CD4-positive, alpha-beta T cell (primary cell): ENCODE results near the gene MACROD2. TPM values are rescaled to one million over a fixed set of nuclear protein-coding genes. Genes with fewer than 3 reads are reported as not detected.

Experiments
- ATAC-seq: fragments of 200-7000 bp; cut with Tn5 transposase; one replicate; pipeline ENCODE4 v1.10.0; 2022; ENCODE audit warnings: mild to moderate bottlenecking; ENCODE audit not compliant: poor library complexity
- CTCF ChIA-PET: fragments of 350-600 bp; sonication (Branson Sonifier 250); formaldehyde crosslinking; loops from one replicate; lab custom pipeline; 2021; ENCODE audit warnings: antibody characterized with exemption, inconsistent platforms; lab: Charles Lee
- POLR2A ChIA-PET: fragments of 350-600 bp; sonication (Branson Sonifier 250); formaldehyde crosslinking; loops from one replicate; lab custom pipeline; 2021; ENCODE audit warnings: antibody characterized with exemption, inconsistent platforms; lab: Charles Lee
- DNase-seq, 14 experiments: peaks; one replicate each; pipeline ENCODE4 v3.0.0-alpha.2; 2013 to 2020; ENCODE audit warnings: mixed read lengths in 2 of 14
- H3K27ac ChIP-seq, 2 donors: one replicate each; pipeline versions ENCODE4 v1.5.1 to v1.7.0; 2013; ENCODE audit warnings: low read length in 2 of 2, low read depth in 1 of 2, mild to moderate bottlenecking in 1 of 2
- H3K27me3 ChIP-seq, 2 experiments: 1 replicate in 1 of 2; 2 replicates in 1 of 2; pipeline versions ENCODE4 v1.6.1 to v1.7.0; 2013; ENCODE audit warnings: low read length in 2 of 2, control low read depth in 1 of 2, mild to moderate bottlenecking in 1 of 2, moderate library complexity in 1 of 2; ENCODE audit not compliant: insufficient read depth in 2 of 2, control insufficient read depth in 1 of 2
- H3K36me3 ChIP-seq: one replicate; pipeline ENCODE4 v1.6.1; 2013; ENCODE audit warnings: low read length, control low read depth; ENCODE audit not compliant: insufficient read depth
- H3K4me1 ChIP-seq: one replicate; pipeline ENCODE4 v1.6.1; 2013; ENCODE audit warnings: low read length, control low read depth; ENCODE audit not compliant: insufficient read depth
- H3K4me3 ChIP-seq: one replicate; pipeline ENCODE4 v1.5.1; 2013; ENCODE audit warnings: mild to moderate bottlenecking, low read length, moderate library complexity
- H3K9me3 ChIP-seq, 2 experiments: 1 replicate in 1 of 2; 2 replicates in 1 of 2; pipeline versions ENCODE4 v1.6.1 to v1.7.0; 2013; ENCODE audit warnings: low read length in 2 of 2, mild to moderate bottlenecking in 2 of 2, control low read depth in 1 of 2, moderate library complexity in 1 of 2; ENCODE audit not compliant: control insufficient read depth in 1 of 2, insufficient read depth in 1 of 2
- H3K27ac Mint-ChIP-seq: one replicate; pipeline ENCODE4 v1.8.0; 2020; ENCODE audit warnings: mixed read lengths
- H3K27me3 Mint-ChIP-seq: one replicate; pipeline ENCODE4 v1.8.0; 2021; ENCODE audit warnings: mixed read lengths
- H3K36me3 Mint-ChIP-seq: one replicate; pipeline ENCODE4 v1.8.0; 2021; ENCODE audit warnings: low read depth, mixed read lengths
- H3K4me1 Mint-ChIP-seq: one replicate; pipeline ENCODE4 v1.8.0; 2021; ENCODE audit warnings: low read depth, mixed read lengths
- H3K4me3 Mint-ChIP-seq: one replicate; pipeline ENCODE4 v1.8.0; 2020; ENCODE audit warnings: mild to moderate bottlenecking, mixed read lengths
- H3K9me3 Mint-ChIP-seq: one replicate; pipeline ENCODE4 v1.8.0; 2020; ENCODE audit warnings: mixed read lengths
- intact Hi-C, 2 experiments: fragments of 100-400 bp; cut with DNase I in 1 of 2; cut with micrococcal nuclease in 1 of 2; formaldehyde crosslinking; loops; one replicate each; pipeline versions ENCODE4 v1.15.1 to v1.9.0; 2023 to 2025; cut with DNase I, micrococcal nuclease
- total RNA-seq, 174 experiments: library from RNA in 2 of 174; stranded (reverse) in 2 of 174; gene quantifications; one replicate each; pipeline ENCODE4 v1.2.3 and lab custom pipeline; 2021 to 2026
- TF ChIP-seq, protein P1 (sequence below): fragments of 200-600 bp; IDR thresholded peaks from one replicate; pipeline ENCODE4 v1.8.0; 2022; ENCODE audit warnings: antibody characterized with exemption, mild to moderate bottlenecking

The MACROD2 gene
- total RNA-seq, 2 experiments from 2014 or later = not detected

DNA sequence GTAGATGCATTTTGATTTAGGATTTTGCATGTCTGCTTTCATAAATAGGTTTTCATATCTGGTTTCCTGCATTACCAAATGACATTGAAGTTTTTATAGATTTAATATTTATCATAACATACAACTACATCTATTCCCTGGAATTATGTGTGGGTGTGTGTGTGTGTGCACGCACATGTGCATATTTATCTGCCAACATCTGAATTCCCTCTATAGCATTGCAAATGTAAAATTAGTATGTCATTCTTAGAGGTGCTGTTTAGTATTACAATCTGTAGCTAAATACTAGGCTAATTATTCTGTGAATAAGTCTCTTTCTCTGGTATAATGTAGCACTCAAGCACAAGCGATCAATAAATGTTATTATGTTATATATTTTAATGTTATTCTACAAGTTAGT, 820.0 kb downstream of the MACROD2 start:
- Histone ChIP-seq H3K27me3 (no peaks in the 10 kb centered on the region), H3K9me3 (peaks cover 0 to 3% of the 10 kb centered on the region in 2 experiments), H3K4me1 (no peaks in the 10 kb centered on the region), H3K27ac (no peak overlapping the region), H3K4me3 (no peak overlapping the region), H3K36me3 (no peaks in the 10 kb centered on the region)
- Mint-ChIP-seq H3K4me3 (no peak overlapping the region), H3K27me3 (no peaks in the 10 kb centered on the region), H3K4me1 (no peaks in the 10 kb centered on the region), H3K36me3 (no peaks in the 10 kb centered on the region), H3K9me3 (peaks cover 18% of the 10 kb centered on the region), H3K27ac (no peak overlapping the region)
- DNase-seq (no peak), ATAC-seq (no peak)
- intact Hi-C loops = no loop called here
- POLR2A ChIA-PET = no interaction called here
- TF ChIP-seq, protein P1, sequence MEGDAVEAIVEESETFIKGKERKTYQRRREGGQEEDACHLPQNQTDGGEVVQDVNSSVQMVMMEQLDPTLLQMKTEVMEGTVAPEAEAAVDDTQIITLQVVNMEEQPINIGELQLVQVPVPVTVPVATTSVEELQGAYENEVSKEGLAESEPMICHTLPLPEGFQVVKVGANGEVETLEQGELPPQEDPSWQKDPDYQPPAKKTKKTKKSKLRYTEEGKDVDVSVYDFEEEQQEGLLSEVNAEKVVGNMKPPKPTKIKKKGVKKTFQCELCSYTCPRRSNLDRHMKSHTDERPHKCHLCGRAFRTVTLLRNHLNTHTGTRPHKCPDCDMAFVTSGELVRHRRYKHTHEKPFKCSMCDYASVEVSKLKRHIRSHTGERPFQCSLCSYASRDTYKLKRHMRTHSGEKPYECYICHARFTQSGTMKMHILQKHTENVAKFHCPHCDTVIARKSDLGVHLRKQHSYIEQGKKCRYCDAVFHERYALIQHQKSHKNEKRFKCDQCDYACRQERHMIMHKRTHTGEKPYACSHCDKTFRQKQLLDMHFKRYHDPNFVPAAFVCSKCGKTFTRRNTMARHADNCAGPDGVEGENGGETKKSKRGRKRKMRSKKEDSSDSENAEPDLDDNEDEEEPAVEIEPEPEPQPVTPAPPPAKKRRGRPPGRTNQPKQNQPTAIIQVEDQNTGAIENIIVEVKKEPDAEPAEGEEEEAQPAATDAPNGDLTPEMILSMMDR = no peak
- CTCF ChIA-PET = no interaction called here

DNA sequence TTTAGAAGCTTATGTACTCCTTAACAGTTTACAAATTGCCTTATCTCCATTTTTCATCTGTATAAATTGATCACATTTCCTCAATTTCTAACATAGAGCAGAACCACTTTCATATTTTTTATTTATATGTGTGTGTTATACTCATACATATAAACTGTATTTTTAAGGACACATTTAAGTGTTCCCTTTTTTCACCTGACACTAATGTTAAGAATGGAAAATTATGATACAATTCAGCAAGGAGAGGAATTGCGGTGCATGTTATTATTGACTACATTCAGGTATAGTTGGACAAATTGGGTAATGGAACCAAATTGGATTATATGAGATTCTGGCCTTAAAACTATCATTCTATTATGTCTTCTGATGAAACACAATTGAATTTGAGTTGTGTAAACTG, 821.2 kb downstream of the MACROD2 start:
- no peak overlapping the region for H3K4me3 ChIP-seq
- no peak for DNase-seq
- no peaks in the 10 kb centered on the region for H3K4me1 ChIP-seq
- no peaks in the 10 kb centered on the region for H3K27me3 ChIP-seq
- no peak overlapping the region for H3K27ac Mint-ChIP-seq
- no peaks in the 10 kb centered on the region for H3K36me3 Mint-ChIP-seq
- peaks cover 0 to 3% of the 10 kb centered on the region in 2 experiments for H3K9me3 ChIP-seq
- no peak overlapping the region for H3K27ac ChIP-seq
- H3K27me3 Mint-ChIP-seq = no peaks in the 10 kb centered on the region
- H3K36me3 ChIP-seq = no peaks in the 10 kb centered on the region
- TF ChIP-seq, protein P1 = no peak
- no peak for ATAC-seq
- no peak overlapping the region for H3K4me3 Mint-ChIP-seq
- intact Hi-C loops = no loop called here
- ChIA-PET POLR2A (no interaction called here), CTCF (no interaction called here)
- H3K9me3 Mint-ChIP-seq = peaks cover 14% of the 10 kb centered on the region
- no peaks in the 10 kb centered on the region for H3K4me1 Mint-ChIP-seq

DNA sequence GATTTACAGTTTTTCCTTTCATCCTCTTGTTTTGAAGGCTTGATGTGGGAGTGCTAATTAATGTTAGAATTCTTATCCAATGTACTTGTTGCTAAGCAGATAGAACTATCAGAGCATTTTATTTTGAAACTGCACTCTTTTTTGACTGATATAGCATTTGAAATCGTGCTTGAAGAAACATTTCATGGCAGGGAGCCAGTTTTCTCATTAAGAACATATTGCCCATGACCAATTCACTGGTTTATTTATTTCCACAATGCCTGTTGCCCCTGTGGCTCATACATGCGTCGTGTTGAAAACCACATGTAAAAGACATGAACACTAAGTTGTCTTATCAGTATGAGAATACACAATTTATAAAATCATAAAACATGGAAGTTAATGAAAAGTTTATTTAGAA, 821.8 kb downstream of the MACROD2 start:
- ChIA-PET POLR2A (no interaction called here), CTCF (no interaction called here)
- peaks cover 14% of the 10 kb centered on the region for H3K9me3 Mint-ChIP-seq
- Histone ChIP-seq H3K4me1 (no peaks in the 10 kb centered on the region), H3K4me3 (no peak overlapping the region), H3K9me3 (peaks cover 0 to 3% of the 10 kb centered on the region in 2 experiments), H3K27me3 (no peaks in the 10 kb centered on the region), H3K36me3 (no peaks in the 10 kb centered on the region), H3K27ac (no peak overlapping the region)
- H3K27me3 Mint-ChIP-seq = no peaks in the 10 kb centered on the region
- no peaks in the 10 kb centered on the region for H3K4me1 Mint-ChIP-seq
- no peak overlapping the region for H3K27ac Mint-ChIP-seq
- TF ChIP-seq, protein P1 = no peak
- no peak for ATAC-seq
- no peak for DNase-seq
- H3K4me3 Mint-ChIP-seq = no peak overlapping the region
- intact Hi-C loops = no loop called here
- no peaks in the 10 kb centered on the region for H3K36me3 Mint-ChIP-seq
